Activated CD8-positive, alpha-beta T cell treated with anti-CD3 and anti-CD28 coated beads, Interleukin-2, amount 10 ng/mL, durations not matched to agents 7 days and 5 days (primary cell): Measurements from ENCODE around the gene MLF1. TPM values are rescaled to one million over a fixed set of nuclear protein-coding genes. Genes with fewer than 3 reads are reported as not detected.

ENCODE experiments used
- ATAC-seq: fragments of 150-1000 bp; cut with Tn5 transposase; one replicate; pipeline ENCODE4 v1.10.0; 2021; ENCODE audit warnings: moderate library complexity
- CTCF ChIA-PET: fragments of 350-600 bp; sonication (Branson Sonifier 250); formaldehyde crosslinking; loops from one replicate; lab custom pipeline; 2021; ENCODE audit warnings: antibody characterized with exemption; lab: Charles Lee
- POLR2A ChIA-PET: fragments of 350-600 bp; sonication (Branson Sonifier 250); formaldehyde crosslinking; loops from one replicate; lab custom pipeline; 2021; ENCODE audit warnings: antibody characterized with exemption; lab: Charles Lee
- DNase-seq: peaks from one replicate; pipeline ENCODE4 v3.0.0-alpha.2; 2020
- H3K27ac Mint-ChIP-seq: one replicate; pipeline ENCODE4 v1.8.0; 2021; ENCODE audit warnings: mild to moderate bottlenecking, mixed read lengths
- H3K27me3 Mint-ChIP-seq: one replicate; pipeline ENCODE4 v1.8.0; 2021; ENCODE audit warnings: low read depth, mixed read lengths
- H3K36me3 Mint-ChIP-seq: one replicate; pipeline ENCODE4 v1.8.0; 2021; ENCODE audit warnings: low read depth, mixed read lengths
- H3K4me1 Mint-ChIP-seq: one replicate; pipeline ENCODE4 v1.8.0; 2021; ENCODE audit warnings: low read depth, mixed read lengths
- H3K4me3 Mint-ChIP-seq: one replicate; pipeline ENCODE4 v1.8.0; 2021; ENCODE audit warnings: mild to moderate bottlenecking, mixed read lengths
- H3K9me3 Mint-ChIP-seq: one replicate; pipeline ENCODE4 v1.8.0; 2022; ENCODE audit warnings: mixed read lengths; ENCODE audit not compliant: insufficient read depth
- total RNA-seq, 2 experiments: library from RNA; stranded (reverse); gene quantifications; one replicate each; pipeline ENCODE4 v1.2.3, GENCODE V29; 2021

Gene MLF1
- total RNA-seq, 2 experiments from 2014 or later, result 0.39 to 0.53 TPM

DNA sequence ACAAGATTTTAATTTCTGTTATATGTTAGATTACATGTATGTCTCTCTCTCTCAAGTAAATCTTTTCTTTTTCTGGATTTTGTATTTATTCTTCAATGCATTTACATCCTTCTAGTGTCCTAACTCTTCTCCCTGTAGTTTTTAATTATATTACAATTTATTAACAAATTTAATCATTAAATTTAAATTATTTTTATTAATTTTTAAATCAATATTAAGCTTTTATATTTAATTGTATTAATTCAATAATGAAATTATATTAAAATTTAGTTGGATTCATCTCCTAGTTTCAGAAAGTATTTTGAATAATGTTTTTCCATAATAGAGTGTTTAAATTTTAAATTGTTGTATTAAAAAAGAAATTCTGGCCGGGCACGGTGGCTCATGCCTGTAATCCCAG, 29.8 kb downstream of the MLF1 start:
- CTCF ChIA-PET, result no interaction called here
- H3K36me3 Mint-ChIP-seq, result no peaks in the 10 kb centered on the region
- H3K9me3 Mint-ChIP-seq, result no peaks in the 10 kb centered on the region

GRCh38 chr3:158602227-158602626, 31.2 kb downstream of the MLF1 start:
- CTCF ChIA-PET, result interaction anchor here (1.4 kb wide), 1 partner anchor 42 kb away, joined by 5 read pairs; the partner anchor contains the start of gene GFM1
- no peaks in the 10 kb centered on the region for H3K9me3 Mint-ChIP-seq
- H3K27me3 Mint-ChIP-seq, result no peaks in the 10 kb centered on the region
- H3K4me3 Mint-ChIP-seq, result no peak overlapping the region
- ATAC-seq (no peak), DNase-seq (no peak)
- H3K27ac Mint-ChIP-seq, result no peak overlapping the region
- POLR2A ChIA-PET, result no interaction called here
- H3K4me1 Mint-ChIP-seq, result peaks cover 3% of the 10 kb centered on the region
- no peaks in the 10 kb centered on the region for H3K36me3 Mint-ChIP-seq

More for the DNA sequence above, 29.8 kb downstream of the MLF1 start:
- H3K4me1 Mint-ChIP-seq, result peaks cover 3% of the 10 kb centered on the region
- H3K27me3 Mint-ChIP-seq, result no peaks in the 10 kb centered on the region
- no peak for ATAC-seq
- no peak for DNase-seq
- H3K4me3 Mint-ChIP-seq, result no peak overlapping the region
- POLR2A ChIA-PET, result no interaction called here
- no peak overlapping the region for H3K27ac Mint-ChIP-seq

DNA sequence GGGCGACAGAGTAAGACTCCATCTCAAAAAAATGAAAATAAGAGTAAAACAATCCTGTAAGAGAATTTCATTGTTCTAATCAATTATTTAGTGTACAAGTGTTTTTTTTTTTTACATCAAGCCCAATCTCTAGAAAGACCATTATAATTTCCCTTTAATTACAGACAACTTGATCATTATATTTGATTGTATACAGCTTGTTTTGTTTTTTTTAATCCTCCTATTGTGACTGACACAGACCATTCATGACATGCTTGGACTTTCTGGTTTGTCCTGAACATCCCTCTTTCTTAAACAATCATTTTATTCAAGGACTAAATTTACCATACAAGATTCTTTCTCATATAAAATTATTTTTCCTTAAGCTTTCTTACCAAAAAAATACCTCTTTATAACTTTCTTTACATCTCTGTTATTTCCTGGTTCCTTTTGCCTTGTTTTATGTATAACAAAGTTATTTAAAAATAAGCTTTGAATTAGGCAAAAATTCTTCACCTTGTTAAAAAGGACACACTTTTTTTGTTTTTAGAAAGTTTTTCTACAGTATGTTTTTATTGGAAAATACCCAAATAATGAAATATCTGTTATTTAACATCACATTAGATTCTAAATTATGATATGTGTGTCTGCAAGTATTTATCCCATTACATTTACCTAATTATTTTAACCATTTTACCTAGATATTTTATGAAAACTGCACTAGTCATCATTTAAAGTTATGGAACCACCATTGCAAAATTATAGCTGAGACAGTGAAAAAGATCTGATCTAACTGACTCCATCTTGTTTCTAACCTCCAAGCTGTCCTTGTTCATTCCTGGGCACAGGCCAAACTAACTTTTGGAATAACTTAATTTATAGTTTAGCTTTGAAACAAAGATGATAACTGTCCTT, 47.2 kb downstream of the MLF1 start:
- no peak for ATAC-seq
- DNase-seq, result no peak
- Mint-ChIP-seq H3K9me3 (peaks cover 10% of the 10 kb centered on the region), H3K27me3 (peaks cover 2% of the 10 kb centered on the region), H3K36me3 (peaks cover 2% of the 10 kb centered on the region), H3K4me3 (no peak overlapping the region), H3K4me1 (no peaks in the 10 kb centered on the region), H3K27ac (no peak overlapping the region)
- ChIA-PET CTCF (interaction anchor here (1.1 to 1.4 kb wide), 2 partner anchors 26 to 78 kb away, joined by 3 to 4 read pairs; partner anchors contain the start of gene GFM1), POLR2A (no interaction called here)

DNA sequence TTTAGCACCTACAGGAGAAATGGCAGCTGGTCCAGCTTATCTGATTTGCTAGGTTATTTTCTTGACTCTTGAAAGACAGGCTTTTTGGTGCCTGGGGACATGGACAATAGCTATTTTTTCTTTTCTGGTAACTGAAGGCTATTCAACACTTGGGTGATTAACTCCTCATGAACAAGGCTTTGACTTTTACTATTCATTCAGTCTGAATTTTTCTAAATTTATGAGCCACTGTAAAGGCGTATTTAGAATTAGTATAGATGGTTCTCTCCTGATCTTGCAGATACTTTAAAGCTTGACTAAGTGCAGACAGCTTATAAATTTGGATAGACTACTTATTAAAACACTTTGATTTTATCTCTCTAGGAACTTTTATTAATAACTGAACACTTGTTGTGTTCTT, 54.9 kb downstream of the MLF1 start:
- peaks cover 6% of the 10 kb centered on the region for H3K9me3 Mint-ChIP-seq

GRCh38 chr3:158631981-158632380, 61.0 kb downstream of the MLF1 start:
- CTCF ChIA-PET, result no interaction called here
- H3K9me3 Mint-ChIP-seq, result no peaks in the 10 kb centered on the region

More for the DNA sequence above, 54.9 kb downstream of the MLF1 start:
- Mint-ChIP-seq H3K27ac (no peak overlapping the region), H3K27me3 (peaks cover 3% of the 10 kb centered on the region), H3K4me1 (no peaks in the 10 kb centered on the region), H3K4me3 (no peak overlapping the region), H3K36me3 (peaks cover 2% of the 10 kb centered on the region)
- DNase-seq (no peak), ATAC-seq (no peak)
- POLR2A ChIA-PET, result no interaction called here
- CTCF ChIA-PET, result no interaction called here

GRCh38 chr3:158640646-158641045, 69.7 kb downstream of the MLF1 start:
- H3K9me3 Mint-ChIP-seq, result no peaks in the 10 kb centered on the region
- H3K36me3 Mint-ChIP-seq, result no peaks in the 10 kb centered on the region
- DNase-seq (no peak), ATAC-seq (no peak)
- no peak overlapping the region for H3K27ac Mint-ChIP-seq
- peaks cover 12% of the 10 kb centered on the region for H3K4me1 Mint-ChIP-seq
- ChIA-PET POLR2A (no interaction called here), CTCF (no interaction called here)
- no peak overlapping the region for H3K4me3 Mint-ChIP-seq
- no peaks in the 10 kb centered on the region for H3K27me3 Mint-ChIP-seq

More at GRCh38 chr3:158631981-158632380, 61.0 kb downstream of the MLF1 start:
- H3K36me3 Mint-ChIP-seq, result no peaks in the 10 kb centered on the region
- no peak overlapping the region for H3K27ac Mint-ChIP-seq
- POLR2A ChIA-PET, result no interaction called here
- H3K4me1 Mint-ChIP-seq, result no peaks in the 10 kb centered on the region
- peaks cover 3% of the 10 kb centered on the region for H3K27me3 Mint-ChIP-seq
- DNase-seq (no peak), ATAC-seq (no peak)
- no peak overlapping the region for H3K4me3 Mint-ChIP-seq

DNA sequence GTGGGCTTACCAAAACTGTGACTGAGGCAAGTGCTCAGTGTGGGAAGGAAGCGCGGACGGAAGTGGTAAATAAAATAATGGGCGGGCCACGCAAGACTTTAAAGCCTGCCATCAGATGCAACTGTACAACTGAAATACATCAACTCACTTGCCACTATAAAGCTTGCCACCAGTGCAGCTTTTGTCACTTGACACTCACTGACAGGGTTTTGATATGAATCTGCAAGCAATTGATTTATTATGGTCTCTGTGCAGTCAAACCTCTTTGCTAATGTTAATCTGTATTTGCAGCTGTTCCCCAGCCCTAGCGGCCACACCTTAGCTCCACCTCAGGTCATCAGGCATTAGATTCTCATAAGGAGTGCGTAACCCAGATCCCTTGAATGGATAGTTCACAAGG, 71.0 kb downstream of the MLF1 start:
- POLR2A ChIA-PET, result no interaction called here
- H3K36me3 Mint-ChIP-seq, result peaks cover 9% of the 10 kb centered on the region
- ATAC-seq, result no peak
- no peaks in the 10 kb centered on the region for H3K27me3 Mint-ChIP-seq
- peak overlapping the region; percentile 47 for H3K27ac Mint-ChIP-seq
- no peak overlapping the region for H3K4me3 Mint-ChIP-seq
- peaks cover 22% of the 10 kb centered on the region for H3K4me1 Mint-ChIP-seq
- DNase-seq, result no peak
- H3K9me3 Mint-ChIP-seq, result no peaks in the 10 kb centered on the region
- CTCF ChIA-PET, result interaction anchor here (1.2 kb wide), 1 partner anchor 30 kb away, joined by 5 read pairs; the partner anchor contains the start of gene LXN

- Mint-ChIP-seq H3K27ac (no peak overlapping the region), H3K27me3 (no peaks in the 10 kb centered on the region), H3K36me3 (peaks cover 15% of the 10 kb centered on the region), H3K4me1 (peaks cover 22% of the 10 kb centered on the region), H3K4me3 (no peak overlapping the region), H3K9me3 (no peaks in the 10 kb centered on the region)
- no peak for DNase-seq
- ChIA-PET POLR2A (no interaction called here), CTCF (interaction anchor here (0.7 to 3.6 kb wide), 3 partner anchors 29 to 163 kb away, joined by 3 to 13 read pairs (median 5); partner anchors contain the start of gene LXN)
- ATAC-seq, result no peak
Observed at GRCh38 chr3:158642474-158643210, 71.6 kb downstream of the MLF1 start.

DNA sequence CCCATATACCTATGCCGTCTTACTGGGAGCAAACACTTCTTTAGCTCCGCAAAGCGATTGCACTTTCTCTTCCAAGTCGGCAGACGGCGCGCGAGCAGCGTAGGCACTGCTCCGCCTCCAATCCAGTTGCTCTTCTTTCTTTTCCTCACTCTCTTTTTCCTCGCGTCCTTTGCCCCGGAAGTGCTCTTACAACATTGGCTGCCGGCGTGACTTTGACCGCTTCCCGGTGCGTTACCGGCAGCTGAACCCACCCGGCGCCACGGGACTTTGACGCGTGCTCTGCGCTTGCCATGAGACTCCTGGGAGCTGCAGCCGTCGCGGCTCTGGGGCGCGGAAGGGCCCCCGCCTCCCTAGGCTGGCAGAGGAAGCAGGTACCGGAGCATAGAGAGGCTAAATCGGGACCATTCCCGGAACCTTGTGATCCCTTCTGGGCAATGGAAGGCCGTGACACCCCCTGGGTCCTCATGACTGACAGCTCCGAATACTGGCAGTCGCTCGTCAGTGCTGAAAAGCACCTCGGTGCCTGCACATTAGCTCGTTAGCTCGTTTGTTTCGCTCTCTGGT, 73.4 kb downstream of the MLF1 start, which contains the start of gene GFM1:
Gene GFM1 (plus strand): TSS at position 183 of the 564 bp plus-strand sequence. CDS start 108 bp downstream, at position 291.
- POLR2A ChIA-PET, result interaction anchor here (0.6 to 1.9 kb wide), 7 partner anchors 15 to 329 kb away, joined by 3 to 9 read pairs (median 4); partner anchors contain the start of genes LXN, MFSD1 and MLF1
- no peaks in the 10 kb centered on the region for H3K27me3 Mint-ChIP-seq
- H3K36me3 Mint-ChIP-seq, result peaks cover 27% of the 10 kb centered on the region
- H3K9me3 Mint-ChIP-seq, result no peaks in the 10 kb centered on the region
- DNase-seq, result peak; percentile 93
- H3K4me3 Mint-ChIP-seq, result peak within 1 kb of the TSS; percentile 97
- ATAC-seq, result peak; percentile 94
- peaks cover 29% of the 10 kb centered on the region for H3K4me1 Mint-ChIP-seq
- CTCF ChIA-PET, result interaction anchor here (0.6 to 5.9 kb wide), 22 partner anchors 8 to 157 kb away, joined by 3 to 105 read pairs (median 5); partner anchors contain the start of genes LXN and MFSD1
- H3K27ac Mint-ChIP-seq, result peak within 1 kb of the TSS; percentile 93

DNA sequence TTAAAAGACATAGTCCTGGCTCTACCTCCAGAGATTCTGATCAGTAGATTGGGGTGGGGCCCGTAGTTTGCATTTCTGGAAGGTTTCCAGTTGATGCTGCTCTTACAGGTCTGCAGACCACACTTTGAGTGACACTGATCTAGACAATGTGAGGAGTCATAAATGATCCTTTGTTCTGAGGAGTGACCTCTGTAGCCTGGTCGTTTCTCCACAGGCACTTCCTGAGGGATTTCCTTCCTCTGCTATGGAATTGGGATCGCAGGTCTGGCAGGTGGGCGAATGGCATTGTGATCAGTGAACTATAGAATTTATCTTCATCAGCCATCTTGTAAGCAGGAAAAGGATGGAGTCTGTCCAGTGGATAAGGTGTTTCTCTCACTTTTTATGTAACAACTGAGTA, 78.8 kb downstream of the MLF1 start:
- H3K27ac Mint-ChIP-seq, result no peak overlapping the region
- POLR2A ChIA-PET, result no interaction called here
- CTCF ChIA-PET, result interaction anchor here (4.0 kb wide), 1 partner anchor 10 kb away, joined by 14 read pairs; no protein-coding TSS in a partner anchor
- ATAC-seq, result no peak
- H3K9me3 Mint-ChIP-seq, result no peaks in the 10 kb centered on the region
- H3K4me3 Mint-ChIP-seq, result no peak overlapping the region
- H3K4me1 Mint-ChIP-seq, result peaks cover 24% of the 10 kb centered on the region
- peaks cover 52% of the 10 kb centered on the region for H3K36me3 Mint-ChIP-seq
- no peak for DNase-seq
- no peaks in the 10 kb centered on the region for H3K27me3 Mint-ChIP-seq

- H3K9me3 Mint-ChIP-seq, result no peaks in the 10 kb centered on the region
- no peaks in the 10 kb centered on the region for H3K27me3 Mint-ChIP-seq
- peaks cover 12% of the 10 kb centered on the region for H3K4me1 Mint-ChIP-seq
- H3K4me3 Mint-ChIP-seq, result no peak overlapping the region
- no peak overlapping the region for H3K27ac Mint-ChIP-seq
- ATAC-seq (no peak), DNase-seq (no peak)
- CTCF ChIA-PET, result interaction anchor here (0.6 to 4.0 kb wide), 2 partner anchors 9 to 144 kb away, joined by 3 to 14 read pairs; no protein-coding TSS in a partner anchor
- H3K36me3 Mint-ChIP-seq, result peaks cover 52% of the 10 kb centered on the region
- POLR2A ChIA-PET, result interaction anchor here (0.8 kb wide), 1 partner anchor 29 kb away, joined by 3 read pairs; no protein-coding TSS in a partner anchor
Observed at GRCh38 chr3:158651192-158651591, 80.2 kb downstream of the MLF1 start.
